Measurements from ENCODE around the gene ZNF174. TPM values are rescaled to one million over a fixed set of nuclear protein-coding genes. Genes with fewer than 3 reads are reported as not detected.

The ZNF174 gene
- total and polyA plus RNA-seq, 4 donors = 3.8 to 4.6 (median 4.1) TPM

GRCh38 chr16:3389663-3390338, 11.2 kb upstream of the ZNF174 start:
- no peak for TF ChIP-seq ZBTB33 (IDR thresholded peaks at IDR 0.05)
- no peaks in the 10 kb centered on the region for H3K4me1 ChIP-seq (ENCODE audit: control insufficient read depth in 4 of 4, insufficient read depth in 4 of 4, low read length in 3 of 4)
- no peak overlapping the region for H3K9ac ChIP-seq (ENCODE audit: low read depth in 1 of 2, low read length in 2 of 2)
- H3K4me3 ChIP-seq (ENCODE audit: low read depth in 1 of 3, low read length in 3 of 3) = peak overlapping the region in 2 of 3 donors; percentile 49 to 62
- no peak overlapping the region for H3K27ac ChIP-seq (ENCODE audit: low read depth in 1 of 2, low read length in 2 of 2)
- peaks cover 26 to 70% (median 60%) of the 10 kb centered on the region in 4 donors for H3K36me3 ChIP-seq (ENCODE audit: control insufficient read depth in 4 of 4, insufficient read depth in 3 of 4, low read depth in 1 of 4, low read length in 3 of 4)
- 88% methylated on average over 9 of the region's 9 CpGs for WGBS
- peaks cover 22 to 46% (median 44%) of the 10 kb centered on the region in 4 donors for H3K9me3 ChIP-seq (ENCODE audit: control insufficient read depth in 4 of 4, low read length in 3 of 4)
- H3K27me3 ChIP-seq (ENCODE audit: control insufficient read depth in 4 of 4, insufficient read depth in 4 of 4, low read length in 3 of 4) = no peaks in the 10 kb centered on the region
- no peak for DNase-seq (ENCODE audit: low spot score)

- peak overlapping the region; percentile 51 to 72 for H3K9ac ChIP-seq (ENCODE audit: low read depth in 1 of 2, low read length in 2 of 2)
- peak overlapping the region; percentile 58 to 94 for H3K27ac ChIP-seq (ENCODE audit: low read depth in 1 of 2, low read length in 2 of 2)
- H3K27me3 ChIP-seq (ENCODE audit: control insufficient read depth in 4 of 4, insufficient read depth in 4 of 4, low read length in 3 of 4) = no peaks in the 10 kb centered on the region
- no peak for TF ChIP-seq RAD21 (IDR thresholded peaks at IDR 0.05)
- no peak for TF ChIP-seq EGR1 (IDR thresholded peaks at IDR 0.05; ENCODE audit: low read depth in 2 of 2)
- DNase-seq (ENCODE audit: low spot score) = no peak
- H3K4me3 ChIP-seq (ENCODE audit: low read depth in 1 of 3, low read length in 3 of 3) = peak overlapping the region; percentile 78 to 95 (median 79)
- WGBS = under 1% methylated on average over 18 of the region's 18 CpGs
- peaks cover 12 to 44% (median 42%) of the 10 kb centered on the region in 4 donors for H3K36me3 ChIP-seq (ENCODE audit: control insufficient read depth in 4 of 4, insufficient read depth in 3 of 4, low read depth in 1 of 4, low read length in 3 of 4)
- H3K9me3 ChIP-seq (ENCODE audit: control insufficient read depth in 4 of 4, low read length in 3 of 4) = peaks cover 15 to 41% (median 31%) of the 10 kb centered on the region in 4 donors
- H3K4me1 ChIP-seq (ENCODE audit: control insufficient read depth in 4 of 4, insufficient read depth in 4 of 4, low read length in 3 of 4) = peaks cover 2 to 13% (median 8%) of the 10 kb centered on the region in 4 donors
Measured at GRCh38 chr16:3400446-3400778, 603 bp upstream of the ZNF174 start.

GRCh38 chr16:3401719-3402397, 843 bp downstream of the ZNF174 start:
- H3K9me3 ChIP-seq (ENCODE audit: control insufficient read depth in 4 of 4, low read length in 3 of 4) = peaks cover 16 to 40% (median 36%) of the 10 kb centered on the region in 4 donors
- 47% methylated on average over 17 of the region's 17 CpGs for WGBS
- no peaks in the 10 kb centered on the region for H3K27me3 ChIP-seq (ENCODE audit: control insufficient read depth in 4 of 4, insufficient read depth in 4 of 4, low read length in 3 of 4)
- TF ChIP-seq, protein P1, sequence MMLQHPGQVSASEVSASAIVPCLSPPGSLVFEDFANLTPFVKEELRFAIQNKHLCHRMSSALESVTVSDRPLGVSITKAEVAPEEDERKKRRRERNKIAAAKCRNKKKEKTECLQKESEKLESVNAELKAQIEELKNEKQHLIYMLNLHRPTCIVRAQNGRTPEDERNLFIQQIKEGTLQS (IDR thresholded peaks at IDR 0.05) = no peak
- TF ChIP-seq, protein P2, sequence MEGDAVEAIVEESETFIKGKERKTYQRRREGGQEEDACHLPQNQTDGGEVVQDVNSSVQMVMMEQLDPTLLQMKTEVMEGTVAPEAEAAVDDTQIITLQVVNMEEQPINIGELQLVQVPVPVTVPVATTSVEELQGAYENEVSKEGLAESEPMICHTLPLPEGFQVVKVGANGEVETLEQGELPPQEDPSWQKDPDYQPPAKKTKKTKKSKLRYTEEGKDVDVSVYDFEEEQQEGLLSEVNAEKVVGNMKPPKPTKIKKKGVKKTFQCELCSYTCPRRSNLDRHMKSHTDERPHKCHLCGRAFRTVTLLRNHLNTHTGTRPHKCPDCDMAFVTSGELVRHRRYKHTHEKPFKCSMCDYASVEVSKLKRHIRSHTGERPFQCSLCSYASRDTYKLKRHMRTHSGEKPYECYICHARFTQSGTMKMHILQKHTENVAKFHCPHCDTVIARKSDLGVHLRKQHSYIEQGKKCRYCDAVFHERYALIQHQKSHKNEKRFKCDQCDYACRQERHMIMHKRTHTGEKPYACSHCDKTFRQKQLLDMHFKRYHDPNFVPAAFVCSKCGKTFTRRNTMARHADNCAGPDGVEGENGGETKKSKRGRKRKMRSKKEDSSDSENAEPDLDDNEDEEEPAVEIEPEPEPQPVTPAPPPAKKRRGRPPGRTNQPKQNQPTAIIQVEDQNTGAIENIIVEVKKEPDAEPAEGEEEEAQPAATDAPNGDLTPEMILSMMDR (IDR thresholded peaks at IDR 0.05; ENCODE audit: low read depth, low read length, missing input control) = no peak
- no peak for TF ChIP-seq HNF4G (IDR thresholded peaks at IDR 0.05)
- TF ChIP-seq, protein P3, sequence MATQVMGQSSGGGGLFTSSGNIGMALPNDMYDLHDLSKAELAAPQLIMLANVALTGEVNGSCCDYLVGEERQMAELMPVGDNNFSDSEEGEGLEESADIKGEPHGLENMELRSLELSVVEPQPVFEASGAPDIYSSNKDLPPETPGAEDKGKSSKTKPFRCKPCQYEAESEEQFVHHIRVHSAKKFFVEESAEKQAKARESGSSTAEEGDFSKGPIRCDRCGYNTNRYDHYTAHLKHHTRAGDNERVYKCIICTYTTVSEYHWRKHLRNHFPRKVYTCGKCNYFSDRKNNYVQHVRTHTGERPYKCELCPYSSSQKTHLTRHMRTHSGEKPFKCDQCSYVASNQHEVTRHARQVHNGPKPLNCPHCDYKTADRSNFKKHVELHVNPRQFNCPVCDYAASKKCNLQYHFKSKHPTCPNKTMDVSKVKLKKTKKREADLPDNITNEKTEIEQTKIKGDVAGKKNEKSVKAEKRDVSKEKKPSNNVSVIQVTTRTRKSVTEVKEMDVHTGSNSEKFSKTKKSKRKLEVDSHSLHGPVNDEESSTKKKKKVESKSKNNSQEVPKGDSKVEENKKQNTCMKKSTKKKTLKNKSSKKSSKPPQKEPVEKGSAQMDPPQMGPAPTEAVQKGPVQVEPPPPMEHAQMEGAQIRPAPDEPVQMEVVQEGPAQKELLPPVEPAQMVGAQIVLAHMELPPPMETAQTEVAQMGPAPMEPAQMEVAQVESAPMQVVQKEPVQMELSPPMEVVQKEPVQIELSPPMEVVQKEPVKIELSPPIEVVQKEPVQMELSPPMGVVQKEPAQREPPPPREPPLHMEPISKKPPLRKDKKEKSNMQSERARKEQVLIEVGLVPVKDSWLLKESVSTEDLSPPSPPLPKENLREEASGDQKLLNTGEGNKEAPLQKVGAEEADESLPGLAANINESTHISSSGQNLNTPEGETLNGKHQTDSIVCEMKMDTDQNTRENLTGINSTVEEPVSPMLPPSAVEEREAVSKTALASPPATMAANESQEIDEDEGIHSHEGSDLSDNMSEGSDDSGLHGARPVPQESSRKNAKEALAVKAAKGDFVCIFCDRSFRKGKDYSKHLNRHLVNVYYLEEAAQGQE (IDR thresholded peaks at IDR 0.05) = no peak
- TF ChIP-seq FOXA1 (IDR thresholded peaks at IDR 0.05) = no peak
- no peak for TF ChIP-seq GABPA (IDR thresholded peaks at IDR 0.05 in 1 of 2, conservative IDR thresholded peaks at IDR 0.05 in 1 of 2)
- TF ChIP-seq SP1 (IDR thresholded peaks at IDR 0.05) = no peak
- no peak for TF ChIP-seq EGR1 (IDR thresholded peaks at IDR 0.05; ENCODE audit: low read depth in 2 of 2)
- no peak for TF ChIP-seq RAD21 (IDR thresholded peaks at IDR 0.05)
- no peak for TF ChIP-seq JUND (IDR thresholded peaks at IDR 0.05)
- TF ChIP-seq ZBTB33 (IDR thresholded peaks at IDR 0.05) = no peak
- TF ChIP-seq YY1 (IDR thresholded peaks at IDR 0.05) = no peak
- H3K9ac ChIP-seq (ENCODE audit: low read depth in 1 of 2, low read length in 2 of 2) = peak overlapping the region; percentile 84 to 88
- H3K4me1 ChIP-seq (ENCODE audit: control insufficient read depth in 4 of 4, insufficient read depth in 4 of 4, low read length in 3 of 4) = peaks cover 2 to 13% (median 8%) of the 10 kb centered on the region in 4 donors
- DNase-seq (ENCODE audit: low spot score) = no peak
- peak overlapping the region; percentile 88 to 94 for H3K27ac ChIP-seq (ENCODE audit: low read depth in 1 of 2, low read length in 2 of 2)
- H3K4me3 ChIP-seq (ENCODE audit: low read depth in 1 of 3, low read length in 3 of 3) = peak overlapping the region; percentile 79 to 95 (median 95)
- H3K36me3 ChIP-seq (ENCODE audit: control insufficient read depth in 4 of 4, insufficient read depth in 3 of 4, low read depth in 1 of 4, low read length in 3 of 4) = peaks cover 11 to 45% (median 42%) of the 10 kb centered on the region in 4 donors

Data from liver (tissue), 9 donors.